Suprapubic skin (tissue), 4 donors: ENCODE measurements around the gene SSTR3. TPM values are rescaled to one million over a fixed set of nuclear protein-coding genes. Genes with fewer than 3 reads are reported as not detected.

Experiments used
- DNase-seq, 2 donors: peaks; one replicate each; pipeline ENCODE4 v3.0.0-alpha.2; 2019; ENCODE audit warnings: low spot score in 2 of 2
- H3K27ac ChIP-seq: fragments of 200-600 bp; sonication (generic); one replicate; pipeline ENCODE4 v1.5.1; 2019
- H3K27me3 ChIP-seq: fragments of 200-600 bp; sonication (generic); one replicate; pipeline ENCODE4 v1.5.1; 2019
- H3K36me3 ChIP-seq: fragments of 200-600 bp; sonication (generic); one replicate; pipeline ENCODE4 v1.5.1; 2019
- H3K4me1 ChIP-seq: fragments of 200-600 bp; sonication (generic); one replicate; pipeline ENCODE4 v1.5.1; 2019
- H3K4me3 ChIP-seq: fragments of 200-600 bp; sonication (generic); one replicate; pipeline ENCODE4 v1.5.1; 2019; ENCODE audit warnings: mild to moderate bottlenecking
- H3K9me3 ChIP-seq: fragments of 200-600 bp; sonication (generic); one replicate; pipeline ENCODE4 v1.5.1; 2019
- CTCF ChIP-seq, 2 donors: fragments of 200-600 bp in 1 of 2; fragments of 450-650 bp in 1 of 2; sonication (generic) in 1 of 2; IDR thresholded peaks; one replicate each; pipeline ENCODE4 v1.5.1; 2016 to 2019; ENCODE audit warnings: antibody characterized with exemption in 2 of 2, mild to moderate bottlenecking in 1 of 2, moderate library complexity in 1 of 2
- EP300 ChIP-seq: sonication (generic); formaldehyde crosslinking; IDR thresholded peaks from one replicate; pipeline ENCODE4 v1.6.1; 2017; ENCODE audit warnings: antibody characterized with exemption
- POLR2A ChIP-seq, 2 donors: fragments of 450-650 bp; IDR thresholded peaks; one replicate each; pipeline ENCODE4 v1.6.1; 2017; ENCODE audit warnings: antibody characterized with exemption in 2 of 2, mild to moderate bottlenecking in 2 of 2, moderate library complexity in 2 of 2
- POLR2AphosphoS5 ChIP-seq, 3 donors: sonication (generic); formaldehyde crosslinking; IDR thresholded peaks; one replicate each; pipeline ENCODE4 v1.6.1; 2017; ENCODE audit warnings: antibody characterized with exemption in 3 of 3
- WGBS: methylation state at CpG from one replicate; pipeline ENCODE4 v1.1.5; 2018; 5-methylcytosine and 5-hydroxymethylcytosine counted together
- total RNA-seq, 4 donors: library from RNA; depleted of rRNA; stranded (reverse); fragments of >200 nt; gene quantifications; one replicate each; pipeline ENCODE4 v1.1.0, GENCODE V29; 2016

Gene SSTR3
- total RNA-seq, 4 donors from 2014 or later = not detected

GRCh38 chr22:37186228-37186996, 25.9 kb downstream of the SSTR3 start:
- 76% methylated on average over 9 of the region's 9 CpGs for WGBS
- Histone ChIP-seq H3K27ac (peak overlapping the region; percentile 52), H3K4me1 (peaks cover 43% of the 10 kb centered on the region), H3K4me3 (no peak overlapping the region), H3K36me3 (no peaks in the 10 kb centered on the region), H3K27me3 (no peaks in the 10 kb centered on the region), H3K9me3 (no peaks in the 10 kb centered on the region)
- peak in 1 of 2 donors; percentile 48 for DNase-seq
- TF ChIP-seq POLR2AphosphoS5 (IDR thresholded peaks at IDR 0.05) (no peak), POLR2A (IDR thresholded peaks at IDR 0.05) (no peak), EP300 (no peak), CTCF (IDR thresholded peaks at IDR 0.05) (no peak)

DNA sequence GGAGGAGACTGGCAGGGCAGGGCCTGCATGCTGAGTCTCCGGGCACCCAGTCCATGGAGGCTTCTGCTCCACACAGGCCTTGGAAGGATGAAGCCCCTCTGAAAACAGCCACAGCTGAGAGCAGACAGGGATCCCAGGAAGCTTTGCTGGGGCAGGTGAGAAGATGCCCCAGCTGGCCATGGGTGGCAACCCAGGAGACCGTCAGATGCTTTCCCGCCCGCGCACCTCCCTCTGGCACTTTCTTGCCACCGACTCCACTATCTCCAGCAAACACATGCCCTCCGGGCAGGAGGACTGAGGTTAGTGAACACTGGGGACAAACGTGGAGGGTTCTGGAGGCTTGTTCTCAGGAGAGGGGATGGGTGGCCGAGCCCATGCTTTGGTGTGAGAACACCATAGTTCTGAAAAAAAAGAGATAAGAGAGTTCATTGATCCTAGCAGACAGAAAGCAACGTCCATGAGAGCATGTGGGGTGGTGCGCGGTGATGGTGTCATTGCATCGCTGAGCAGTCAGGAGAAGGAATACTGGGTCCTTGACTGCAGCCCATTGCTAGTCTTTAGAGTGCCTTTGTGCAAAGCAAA, 26.5 kb downstream of the SSTR3 start:
- no peak for TF ChIP-seq POLR2A (IDR thresholded peaks at IDR 0.05)
- TF ChIP-seq CTCF (IDR thresholded peaks at IDR 0.05) = no peak
- no peak for TF ChIP-seq POLR2AphosphoS5 (IDR thresholded peaks at IDR 0.05)
- no peak for TF ChIP-seq EP300
- Histone ChIP-seq H3K4me3 (no peak overlapping the region), H3K27me3 (no peaks in the 10 kb centered on the region), H3K27ac (no peak overlapping the region), H3K4me1 (peaks cover 43% of the 10 kb centered on the region), H3K36me3 (no peaks in the 10 kb centered on the region), H3K9me3 (no peaks in the 10 kb centered on the region)
- WGBS = 78% methylated on average over 12 of the region's 13 CpGs
- peak in 1 of 2 donors; percentile 36 for DNase-seq

- Histone ChIP-seq H3K4me3 (no peak overlapping the region), H3K9me3 (no peaks in the 10 kb centered on the region), H3K27ac (no peak overlapping the region), H3K27me3 (no peaks in the 10 kb centered on the region), H3K4me1 (peaks cover 42% of the 10 kb centered on the region), H3K36me3 (no peaks in the 10 kb centered on the region)
- 89% methylated on average over 15 of the region's 18 CpGs for WGBS
- DNase-seq = peak in 1 of 2 donors; percentile 43
- TF ChIP-seq CTCF (IDR thresholded peaks at IDR 0.05) = no peak
- TF ChIP-seq POLR2A (IDR thresholded peaks at IDR 0.05) = no peak
- TF ChIP-seq EP300 = no peak
- TF ChIP-seq POLR2AphosphoS5 (IDR thresholded peaks at IDR 0.05) = no peak
Measured at GRCh38 chr22:37184816-37185541, 27.3 kb downstream of the SSTR3 start.

GRCh38 chr22:37184380-37184755, 27.9 kb downstream of the SSTR3 start:
- Histone ChIP-seq H3K4me1 (peaks cover 42% of the 10 kb centered on the region), H3K4me3 (no peak overlapping the region), H3K36me3 (no peaks in the 10 kb centered on the region), H3K27ac (no peak overlapping the region), H3K9me3 (no peaks in the 10 kb centered on the region), H3K27me3 (no peaks in the 10 kb centered on the region)
- TF ChIP-seq EP300 (no peak), POLR2A (IDR thresholded peaks at IDR 0.05) (no peak), CTCF (IDR thresholded peaks at IDR 0.05) (no peak), POLR2AphosphoS5 (IDR thresholded peaks at IDR 0.05) (no peak)
- peak in 1 of 2 donors; percentile 62 for DNase-seq
- 87% methylated on average over 7 of the region's 12 CpGs for WGBS
